GM12878 (cell line): ENCODE results near the gene LAMB1. TPM values are rescaled to one million over a fixed set of nuclear protein-coding genes. Genes with fewer than 3 reads are reported as not detected.

Experiments
- EED ChIP-seq: sonication (generic); IDR thresholded peaks from 2 replicates; pipeline ENCODE4 v1.6.1; 2016; ENCODE audit warnings: antibody characterized with exemption, low read depth
- EZH2 ChIP-seq: IDR thresholded peaks from 2 replicates; pipeline ENCODE4 v1.6.1; 2012; ENCODE audit warnings: low read depth, mild to moderate bottlenecking, control low read depth, inconsistent platforms, low read length, borderline replicate concordance; ENCODE audit not compliant: control insufficient read depth
- HDGF ChIP-seq: fragments of 450-650 bp; IDR thresholded peaks from 2 replicates; pipeline ENCODE4 v1.6.1; 2016; ENCODE audit warnings: antibody characterized with exemption
- IKZF1 ChIP-seq: fragments of 450-650 bp; conservative IDR thresholded peaks from 2 replicates; pipeline ENCODE4 v1.6.1; 2017; ENCODE audit warnings: antibody characterized with exemption, mild to moderate bottlenecking
- IKZF2 ChIP-seq, 2 experiments: fragments of 450-650 bp; IDR thresholded peaks; 2 replicates each; pipeline ENCODE4 v1.6.1; 2017; ENCODE audit warnings: mild to moderate bottlenecking in 2 of 2, moderate library complexity in 2 of 2
- MLLT1 ChIP-seq: fragments of 450-650 bp; IDR thresholded peaks from 2 replicates; pipeline ENCODE4 v1.6.1; 2016; ENCODE audit warnings: mild to moderate bottlenecking
- NR2F1 ChIP-seq: fragments of 450-650 bp; conservative IDR thresholded peaks from 2 replicates; pipeline ENCODE4 v1.6.1; 2017; ENCODE audit warnings: mild to moderate bottlenecking
- POLR2AphosphoS2 ChIP-seq: IDR thresholded peaks from 2 replicates; pipeline ENCODE4 v1.6.1; 2011; ENCODE audit warnings: low read depth, mild to moderate bottlenecking, low read length, improper control_type of control experiment, moderate library complexity
- TAF1 ChIP-seq: IDR thresholded peaks from 2 replicates; pipeline ENCODE4 v1.6.1; 2011; ENCODE audit warnings: mild to moderate bottlenecking, low read depth, low read length, borderline replicate concordance
- polyA plus RNA-seq, 11 experiments: library from polyadenylated mRNA; depleted of rRNA in 4 of 11; unstranded in 6 of 11; stranded (reverse) in 5 of 11; fragments of >200 nt; fragmentation: Nextera tagmentation in 4 of 11; fragmentation: Illumina TruSeq in 1 of 11; extraction: Ambion mirVana in 4 of 11; extraction: Trizol in 1 of 11; gene quantifications; 1 replicate in 1 of 11; 2 replicates in 10 of 11; pipeline versions ENCODE4 v1.2.1 to v1.2.3, GENCODE V29; 2011 to 2016; ENCODE audit warnings: inconsistent platforms in 2 of 11, missing spikeins in 2 of 11, low read depth in 1 of 11
- total RNA-seq, 4 experiments: library from RNA; depleted of rRNA in 3 of 4; stranded (reverse); fragments of >200 nt in 3 of 4; fragmentation: Illumina TruSeq in 1 of 4; extraction: Trizol in 1 of 4; gene quantifications; 2 replicates each; pipeline versions ENCODE4 v1.2.1 to v1.2.3, GENCODE V29; 2013 to 2021
- TF ChIP-seq, protein P1 (sequence below): fragments of 450-650 bp; IDR thresholded peaks from 2 replicates; pipeline ENCODE4 v1.6.1; 2018; ENCODE audit warnings: borderline replicate concordance, mild to moderate bottlenecking; ENCODE audit not compliant: partially characterized antibody
- TF ChIP-seq, protein P2 (sequence below): IDR thresholded peaks from 2 replicates; pipeline ENCODE4 v1.6.1; 2012; ENCODE audit warnings: low read depth, low read length, improper control_type of control experiment
- TF ChIP-seq, protein P3 (sequence below): fragments of 450-650 bp; IDR thresholded peaks from 2 replicates; pipeline ENCODE4 v1.6.1; 2017; ENCODE audit warnings: antibody characterized with exemption, mild to moderate bottlenecking, moderate library complexity

Gene LAMB1
- total and polyA plus RNA-seq, 10 of the 15 experiments (the other 5 are each of a cell fraction or from before 2014, with no cell fraction given): 0.05 to 2.2 (median 1.2) TPM; not detected in 4

DNA sequence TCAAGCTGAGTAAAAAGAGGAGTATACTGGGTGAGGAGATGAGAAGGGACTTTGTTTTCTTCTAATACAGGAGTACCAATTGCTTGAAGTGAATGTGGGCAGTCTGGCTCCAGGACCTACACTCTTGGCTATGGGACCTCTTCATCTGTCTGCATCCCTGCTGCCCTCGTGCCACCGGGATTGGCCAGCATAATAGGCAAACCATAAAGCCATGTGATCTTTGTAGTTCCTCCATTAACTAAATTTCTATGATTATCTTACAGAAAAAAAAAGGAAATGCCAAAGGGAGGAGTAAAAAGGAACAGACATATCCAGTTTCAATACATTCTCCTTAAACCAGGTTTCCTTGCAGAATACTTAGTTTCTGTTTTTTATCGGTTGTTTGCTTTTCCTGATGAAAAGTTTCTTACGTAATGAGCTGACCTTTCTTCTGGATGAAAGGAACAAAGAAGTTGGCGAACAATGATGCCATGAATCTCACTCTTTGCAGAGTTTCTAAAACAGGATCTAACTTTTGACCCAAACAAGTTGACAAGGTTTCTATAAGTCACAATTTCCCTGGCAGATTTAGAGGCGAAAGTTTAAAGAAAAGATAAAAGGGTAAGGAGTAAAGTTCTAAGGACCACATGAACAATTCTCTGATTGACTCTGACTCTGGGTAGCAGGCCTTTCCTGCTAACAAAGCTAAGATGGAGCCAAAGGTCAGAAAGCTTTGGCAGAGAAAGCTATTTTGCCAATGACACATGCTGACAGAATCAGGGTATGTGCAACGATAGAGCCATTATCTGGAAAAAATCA lies 54.1 kb downstream of the LAMB1 start (continued):
- TF ChIP-seq, protein P1, sequence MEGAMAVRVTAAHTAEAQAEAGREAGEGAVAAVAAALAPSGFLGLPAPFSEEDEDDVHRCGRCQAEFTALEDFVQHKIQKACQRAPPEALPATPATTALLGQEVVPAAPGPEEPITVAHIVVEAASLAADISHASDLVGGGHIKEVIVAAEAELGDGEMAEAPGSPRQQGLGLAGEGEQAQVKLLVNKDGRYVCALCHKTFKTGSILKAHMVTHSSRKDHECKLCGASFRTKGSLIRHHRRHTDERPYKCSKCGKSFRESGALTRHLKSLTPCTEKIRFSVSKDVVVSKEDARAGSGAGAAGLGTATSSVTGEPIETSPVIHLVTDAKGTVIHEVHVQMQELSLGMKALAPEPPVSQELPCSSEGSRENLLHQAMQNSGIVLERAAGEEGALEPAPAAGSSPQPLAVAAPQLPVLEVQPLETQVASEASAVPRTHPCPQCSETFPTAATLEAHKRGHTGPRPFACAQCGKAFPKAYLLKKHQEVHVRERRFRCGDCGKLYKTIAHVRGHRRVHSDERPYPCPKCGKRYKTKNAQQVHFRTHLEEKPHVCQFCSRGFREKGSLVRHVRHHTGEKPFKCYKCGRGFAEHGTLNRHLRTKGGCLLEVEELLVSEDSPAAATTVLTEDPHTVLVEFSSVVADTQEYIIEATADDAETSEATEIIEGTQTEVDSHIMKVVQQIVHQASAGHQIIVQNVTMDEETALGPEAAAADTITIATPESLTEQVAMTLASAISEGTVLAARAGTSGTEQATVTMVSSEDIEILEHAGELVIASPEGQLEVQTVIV: no peak
- TF ChIP-seq TAF1: no peak
- TF ChIP-seq EED: no peak
- no peak for TF ChIP-seq EZH2
- no peak for TF ChIP-seq IKZF1
- TF ChIP-seq, protein P2, sequence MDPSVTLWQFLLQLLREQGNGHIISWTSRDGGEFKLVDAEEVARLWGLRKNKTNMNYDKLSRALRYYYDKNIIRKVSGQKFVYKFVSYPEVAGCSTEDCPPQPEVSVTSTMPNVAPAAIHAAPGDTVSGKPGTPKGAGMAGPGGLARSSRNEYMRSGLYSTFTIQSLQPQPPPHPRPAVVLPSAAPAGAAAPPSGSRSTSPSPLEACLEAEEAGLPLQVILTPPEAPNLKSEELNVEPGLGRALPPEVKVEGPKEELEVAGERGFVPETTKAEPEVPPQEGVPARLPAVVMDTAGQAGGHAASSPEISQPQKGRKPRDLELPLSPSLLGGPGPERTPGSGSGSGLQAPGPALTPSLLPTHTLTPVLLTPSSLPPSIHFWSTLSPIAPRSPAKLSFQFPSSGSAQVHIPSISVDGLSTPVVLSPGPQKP: no peak
- TF ChIP-seq IKZF2 (IDR thresholded peaks at IDR 0.05): no peak
- TF ChIP-seq MLLT1: no peak
- TF ChIP-seq HDGF: no peak
- TF ChIP-seq, protein P3, sequence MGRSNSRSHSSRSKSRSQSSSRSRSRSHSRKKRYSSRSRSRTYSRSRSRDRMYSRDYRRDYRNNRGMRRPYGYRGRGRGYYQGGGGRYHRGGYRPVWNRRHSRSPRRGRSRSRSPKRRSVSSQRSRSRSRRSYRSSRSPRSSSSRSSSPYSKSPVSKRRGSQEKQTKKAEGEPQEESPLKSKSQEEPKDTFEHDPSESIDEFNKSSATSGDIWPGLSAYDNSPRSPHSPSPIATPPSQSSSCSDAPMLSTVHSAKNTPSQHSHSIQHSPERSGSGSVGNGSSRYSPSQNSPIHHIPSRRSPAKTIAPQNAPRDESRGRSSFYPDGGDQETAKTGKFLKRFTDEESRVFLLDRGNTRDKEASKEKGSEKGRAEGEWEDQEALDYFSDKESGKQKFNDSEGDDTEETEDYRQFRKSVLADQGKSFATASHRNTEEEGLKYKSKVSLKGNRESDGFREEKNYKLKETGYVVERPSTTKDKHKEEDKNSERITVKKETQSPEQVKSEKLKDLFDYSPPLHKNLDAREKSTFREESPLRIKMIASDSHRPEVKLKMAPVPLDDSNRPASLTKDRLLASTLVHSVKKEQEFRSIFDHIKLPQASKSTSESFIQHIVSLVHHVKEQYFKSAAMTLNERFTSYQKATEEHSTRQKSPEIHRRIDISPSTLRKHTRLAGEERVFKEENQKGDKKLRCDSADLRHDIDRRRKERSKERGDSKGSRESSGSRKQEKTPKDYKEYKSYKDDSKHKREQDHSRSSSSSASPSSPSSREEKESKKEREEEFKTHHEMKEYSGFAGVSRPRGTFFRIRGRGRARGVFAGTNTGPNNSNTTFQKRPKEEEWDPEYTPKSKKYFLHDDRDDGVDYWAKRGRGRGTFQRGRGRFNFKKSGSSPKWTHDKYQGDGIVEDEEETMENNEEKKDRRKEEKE: no peak
- no peak for TF ChIP-seq NR2F1
- TF ChIP-seq POLR2AphosphoS2: no peak
